Neuronal stem cell (in vitro differentiated cells): ENCODE data around the gene TMEM132C.

Experiments used
- DNase-seq: peaks from one replicate; pipeline ENCODE4 v3.0.0-alpha.2; 2013; ENCODE audit warnings: low spot score
- H2AFZ ChIP-seq: one replicate; pipeline ENCODE4 v1.6.1; 2013; ENCODE audit warnings: mild to moderate bottlenecking, low read length, inconsistent platforms
- H2AK5ac ChIP-seq: 2 replicates; pipeline ENCODE4 v1.6.1; 2013; ENCODE audit warnings: low read depth, mild to moderate bottlenecking, inconsistent platforms, low read length, moderate library complexity, mixed read lengths
- H2BK120ac ChIP-seq: 2 replicates; pipeline ENCODE4 v1.6.1; 2013; ENCODE audit warnings: low read depth, mild to moderate bottlenecking, inconsistent platforms, low read length, moderate library complexity, mixed read lengths
- H2BK12ac ChIP-seq: one replicate; pipeline ENCODE4 v1.6.1; 2013; ENCODE audit warnings: low read length, inconsistent platforms
- H2BK15ac ChIP-seq: 2 replicates; pipeline ENCODE4 v1.6.1; 2013; ENCODE audit warnings: mild to moderate bottlenecking, low read length, inconsistent platforms, mixed read lengths
- H2BK5ac ChIP-seq: one replicate; pipeline ENCODE4 v1.6.1; 2013; ENCODE audit warnings: inconsistent platforms, mild to moderate bottlenecking, low read length, moderate library complexity
- H3K14ac ChIP-seq: one replicate; pipeline ENCODE4 v1.6.1; 2013; ENCODE audit warnings: low read length, inconsistent platforms
- H3K18ac ChIP-seq: 2 replicates; pipeline ENCODE4 v1.6.1; 2013; ENCODE audit warnings: low read length, inconsistent platforms
- H3K23ac ChIP-seq: 2 replicates; pipeline ENCODE4 v1.6.1; 2013; ENCODE audit warnings: low read depth, mild to moderate bottlenecking, mixed read lengths, low read length, inconsistent platforms; ENCODE audit not compliant: poor library complexity
- H3K27ac ChIP-seq: replicated peaks from 3 replicates; pipeline ENCODE4 v1.5.1; 2013; ENCODE audit warnings: low read length, inconsistent platforms
- H3K27me3 ChIP-seq, 3 experiments: 2 replicates each; pipeline ENCODE4 v1.6.1; 2013; ENCODE audit warnings: low read length in 3 of 3, mild to moderate bottlenecking in 2 of 3, inconsistent platforms in 1 of 3, low read depth in 1 of 3, mixed read lengths in 1 of 3, moderate library complexity in 1 of 3; ENCODE audit not compliant: control insufficient read depth in 3 of 3, insufficient read depth in 3 of 3
- H3K36me3 ChIP-seq, 2 donors: replicated peaks in 1 of 2; 2 replicates each; pipeline ENCODE4 v1.6.1; 2013; ENCODE audit warnings: low read length in 2 of 2; ENCODE audit not compliant: control insufficient read depth in 2 of 2, insufficient read depth in 2 of 2
- H3K4ac ChIP-seq: 2 replicates; pipeline ENCODE4 v1.6.1; 2013; ENCODE audit warnings: inconsistent platforms, mild to moderate bottlenecking, low read length, moderate library complexity
- H3K4me1 ChIP-seq, 2 donors: 1 replicate in 1 of 2; 2 replicates in 1 of 2; pipeline ENCODE4 v1.6.1; 2013; ENCODE audit warnings: low read length in 2 of 2, low read depth in 1 of 2; ENCODE audit not compliant: control insufficient read depth in 2 of 2, insufficient read depth in 1 of 2
- H3K4me2 ChIP-seq: one replicate; pipeline ENCODE4 v1.6.1; 2013; ENCODE audit warnings: mild to moderate bottlenecking, low read length, inconsistent platforms; ENCODE audit not compliant: insufficient read depth, poor library complexity, severe bottlenecking
- H3K4me3 ChIP-seq, 2 donors: 2 replicates each; pipeline ENCODE4 v1.5.1; 2013; ENCODE audit warnings: low read length in 2 of 2, mild to moderate bottlenecking in 2 of 2, inconsistent platforms in 1 of 2, moderate library complexity in 1 of 2
- H3K79me1 ChIP-seq: one replicate; pipeline ENCODE4 v1.6.1; 2013; ENCODE audit warnings: low read depth, mild to moderate bottlenecking, inconsistent platforms, low read length, moderate library complexity
- H3K9ac ChIP-seq: one replicate; pipeline ENCODE4 v1.6.1; 2013; ENCODE audit warnings: mild to moderate bottlenecking, low read depth, low read length, inconsistent platforms; ENCODE audit not compliant: poor library complexity
- H3K9me3 ChIP-seq, 2 donors: replicated peaks in 1 of 2; 2 replicates each; pipeline versions ENCODE3 to v1.6.1; 2013; ENCODE audit warnings: low read length in 2 of 2, mild to moderate bottlenecking in 2 of 2, inconsistent platforms in 1 of 2, low read depth in 1 of 2, mixed read lengths in 1 of 2, moderate library complexity in 1 of 2; ENCODE audit not compliant: control insufficient read depth in 2 of 2, insufficient read depth in 1 of 2
- H4K8ac ChIP-seq: one replicate; pipeline ENCODE4 v1.6.1; 2013; ENCODE audit warnings: low read depth, mild to moderate bottlenecking, inconsistent platforms, low read length, moderate library complexity
- H4K91ac ChIP-seq: one replicate; pipeline ENCODE4 v1.6.1; 2013; ENCODE audit warnings: low read length, low read depth, mild to moderate bottlenecking, inconsistent platforms; ENCODE audit not compliant: poor library complexity
- WGBS, 2 donors: extraction: QIAGEN DNeasy Blood & Tissue Kit; methylation state at CpG; one replicate each; pipeline ENCODE4 v1.1.7; 2013; ENCODE audit warnings: missing lambda C conversion rate in 2 of 2, mixed read lengths in 1 of 2; ENCODE audit not compliant: insufficient read length in 2 of 2, insufficient replicate concordance in 1 of 2; ENCODE audit errors: extremely low coverage in 2 of 2; 5-methylcytosine and 5-hydroxymethylcytosine counted together

The TMEM132C gene

DNA sequence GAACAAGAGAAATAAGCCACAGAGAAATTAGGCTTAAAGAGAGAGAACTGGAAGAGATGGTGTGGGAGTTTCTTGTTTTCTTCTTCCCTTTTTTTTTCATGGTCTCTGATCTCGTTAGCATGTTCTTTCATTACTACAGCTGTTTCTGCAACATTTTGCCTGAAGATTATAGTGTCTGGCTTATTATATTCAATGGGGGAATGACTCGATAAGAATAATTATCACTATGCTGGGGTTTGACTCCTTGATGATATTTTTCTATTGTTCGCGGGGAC lies 70.0 kb downstream of the TMEM132C start:
- no peaks in the 10 kb centered on the region for H3K36me3 ChIP-seq
- no peak overlapping the region for H2BK120ac ChIP-seq
- no CpG with 5 or more reads among the region's 4 CpGs for WGBS, 2 donors
- no peak overlapping the region for H3K9ac ChIP-seq
- peak overlapping the region in 1 of 2 donors; percentile 35 for H3K4me3 ChIP-seq
- DNase-seq: no peak
- H3K18ac ChIP-seq: no peak overlapping the region
- no peak overlapping the region for H2BK15ac ChIP-seq
- H3K14ac ChIP-seq: no peak overlapping the region
- peak overlapping the region; percentile 38 for H3K4me2 ChIP-seq
- H3K79me1 ChIP-seq: no peaks in the 10 kb centered on the region
- no peak overlapping the region for H3K23ac ChIP-seq
- H4K8ac ChIP-seq: no peak overlapping the region
- no peaks in the 10 kb centered on the region for H3K27me3 ChIP-seq
- peaks cover 19 to 32% of the 10 kb centered on the region in 2 donors for H3K4me1 ChIP-seq
- H4K91ac ChIP-seq: no peak overlapping the region
- no peak overlapping the region for H2AK5ac ChIP-seq
- H2BK12ac ChIP-seq: no peak overlapping the region
- no peak overlapping the region for H2BK5ac ChIP-seq
- peak overlapping the region; percentile 26 for H2AFZ ChIP-seq
- peaks cover 6% of the 10 kb centered on the region in 2 donors for H3K9me3 ChIP-seq
- no peak overlapping the region for H3K4ac ChIP-seq
- H3K27ac ChIP-seq: no peak overlapping the region

GRCh38 chr12:128337431-128338170 lies 70.6 kb downstream of the TMEM132C start:
- peak; percentile 37 for DNase-seq
- Histone ChIP-seq H3K4me1 (peaks cover 19 to 32% of the 10 kb centered on the region in 2 donors), H2BK5ac (no peak overlapping the region), H3K4me3 (peak overlapping the region in 1 of 2 donors; percentile 35), H2BK120ac (no peak overlapping the region), H3K4ac (no peak overlapping the region), H3K27ac (no peak overlapping the region), H3K18ac (no peak overlapping the region), H3K27me3 (no peaks in the 10 kb centered on the region), H4K8ac (no peak overlapping the region), H3K79me1 (no peaks in the 10 kb centered on the region), H2AK5ac (no peak overlapping the region), H3K9ac (no peak overlapping the region), H3K9me3 (peaks cover 6% of the 10 kb centered on the region in 2 donors), H2BK12ac (no peak overlapping the region), H3K23ac (no peak overlapping the region), H4K91ac (no peak overlapping the region), H3K36me3 (no peaks in the 10 kb centered on the region), H2BK15ac (no peak overlapping the region), H3K14ac (no peak overlapping the region), H2AFZ (peak overlapping the region; percentile 26), H3K4me2 (peak overlapping the region; percentile 38)
- WGBS, 2 donors: no CpG with 5 or more reads among the region's 10 CpGs

DNA sequence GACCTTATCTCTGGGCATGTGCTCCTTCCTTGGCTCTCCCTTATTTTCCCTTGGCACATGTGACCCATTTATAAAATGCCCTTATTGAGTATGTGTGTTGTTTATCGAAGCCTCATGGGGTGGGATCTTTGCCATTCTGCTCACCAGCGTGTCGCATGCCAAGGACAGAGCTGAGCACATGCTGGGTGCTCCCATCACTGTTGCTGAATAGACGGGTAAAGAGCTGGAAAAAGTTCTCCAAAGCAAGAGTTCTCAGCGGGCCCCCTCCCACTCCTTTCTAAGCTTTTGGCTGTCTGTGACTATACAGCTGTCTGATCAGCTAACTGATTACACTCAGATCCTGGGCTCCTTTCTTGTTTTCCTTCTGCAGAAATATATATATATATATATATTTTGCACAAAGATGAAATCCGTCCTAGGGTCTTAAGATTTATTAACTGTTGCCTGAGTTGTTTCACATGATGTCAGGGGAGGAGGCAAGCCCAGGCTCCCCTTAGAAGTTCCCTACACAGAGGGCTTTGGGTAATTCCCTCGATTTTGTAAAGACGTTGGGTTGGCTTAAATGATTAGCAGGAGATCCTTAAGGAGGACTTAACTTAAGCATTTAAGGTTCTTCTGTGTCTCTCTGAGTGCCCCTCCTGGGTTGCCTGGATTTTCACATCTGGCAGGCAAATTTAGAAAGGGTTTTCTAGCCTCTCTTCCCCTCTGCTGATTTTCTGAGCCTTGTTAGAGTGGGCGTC lies 71.6 kb downstream of the TMEM132C start:
- Histone ChIP-seq H2AFZ (peak overlapping the region; percentile 45), H3K27me3 (no peaks in the 10 kb centered on the region), H2BK15ac (no peak overlapping the region), H3K4me2 (no peak overlapping the region), H3K36me3 (no peaks in the 10 kb centered on the region), H4K91ac (no peak overlapping the region), H3K9me3 (peaks cover 2 to 6% of the 10 kb centered on the region in 2 donors), H2BK5ac (no peak overlapping the region), H3K4me1 (peaks cover 19 to 32% of the 10 kb centered on the region in 2 donors), H3K23ac (no peak overlapping the region), H2AK5ac (no peak overlapping the region), H4K8ac (no peak overlapping the region), H3K18ac (no peak overlapping the region), H3K27ac (no peak overlapping the region), H3K79me1 (no peaks in the 10 kb centered on the region), H3K4me3 (peak overlapping the region in 1 of 2 donors; percentile 35), H2BK12ac (no peak overlapping the region), H3K4ac (no peak overlapping the region), H2BK120ac (no peak overlapping the region), H3K14ac (no peak overlapping the region), H3K9ac (no peak overlapping the region)
- no peak for DNase-seq
- no CpG with 5 or more reads among the region's 9 CpGs for WGBS, 2 donors

- Histone ChIP-seq H3K4me1 (peaks cover 19 to 32% of the 10 kb centered on the region in 2 donors), H3K79me1 (no peaks in the 10 kb centered on the region), H3K14ac (no peak overlapping the region), H3K27me3 (no peaks in the 10 kb centered on the region), H2AK5ac (no peak overlapping the region), H2AFZ (peak overlapping the region; percentile 45), H4K91ac (no peak overlapping the region), H4K8ac (no peak overlapping the region), H2BK5ac (no peak overlapping the region), H3K4me3 (peak overlapping the region in 1 of 2 donors; percentile 30), H3K4ac (no peak overlapping the region), H3K36me3 (no peaks in the 10 kb centered on the region), H3K18ac (peak overlapping the region; percentile 40), H3K9ac (no peak overlapping the region), H2BK12ac (no peak overlapping the region), H3K23ac (no peak overlapping the region), H2BK120ac (no peak overlapping the region), H3K4me2 (no peak overlapping the region), H3K27ac (no peak overlapping the region), H2BK15ac (no peak overlapping the region), H3K9me3 (peaks cover 0 to 6% of the 10 kb centered on the region in 2 donors)
- WGBS, 2 donors: no CpG with 5 or more reads among the region's 6 CpGs
- no peak for DNase-seq
Observed at GRCh38 chr12:128339126-128339520, 72.2 kb downstream of the TMEM132C start.
